Fibroblast of upper back skin (primary cell): ENCODE results near the gene SH3RF3.

ENCODE experiments used
- DNase-seq: peaks from one replicate; pipeline ENCODE4 v3.0.0-alpha.2; 2013

The SH3RF3 gene

GRCh38 chr2:109246176-109246575 lies 117.2 kb downstream of the SH3RF3 start:
- no peak for DNase-seq

GRCh38 chr2:109246616-109247015 lies 117.6 kb downstream of the SH3RF3 start:
- no peak for DNase-seq

GRCh38 chr2:109247340-109247739 lies 118.3 kb downstream of the SH3RF3 start:
- DNase-seq: no peak

- no peak for DNase-seq
Measured at GRCh38 chr2:109247812-109248211, 118.8 kb downstream of the SH3RF3 start.

GRCh38 chr2:109248590-109248989 lies 119.6 kb downstream of the SH3RF3 start:
- DNase-seq: no peak

- DNase-seq: no peak
Measured at GRCh38 chr2:109253217-109253616, 124.2 kb downstream of the SH3RF3 start.

GRCh38 chr2:109254174-109254904 lies 125.3 kb downstream of the SH3RF3 start:
- no peak for DNase-seq

- no peak for DNase-seq
Measured at GRCh38 chr2:109255654-109256053, 126.6 kb downstream of the SH3RF3 start.

- DNase-seq: no peak
Measured at GRCh38 chr2:109256111-109256510, 127.1 kb downstream of the SH3RF3 start.

- DNase-seq: peak; percentile 14
Measured at GRCh38 chr2:109256921-109257320, 127.9 kb downstream of the SH3RF3 start.

- DNase-seq: no peak
Measured at GRCh38 chr2:109257653-109258052, 128.6 kb downstream of the SH3RF3 start.

GRCh38 chr2:109258376-109258775 lies 129.4 kb downstream of the SH3RF3 start:
- DNase-seq: no peak

- DNase-seq: peak; percentile 6
Measured at GRCh38 chr2:109258905-109259540, 130.0 kb downstream of the SH3RF3 start.

- no peak for DNase-seq
Measured at GRCh38 chr2:109259671-109260070, 130.7 kb downstream of the SH3RF3 start.

- DNase-seq: no peak
Measured at GRCh38 chr2:109260116-109260855, 131.3 kb downstream of the SH3RF3 start.

GRCh38 chr2:109260886-109261700 lies 132.1 kb downstream of the SH3RF3 start:
- DNase-seq: no peak

GRCh38 chr2:109261906-109262631 lies 133.1 kb downstream of the SH3RF3 start:
- no peak for DNase-seq

GRCh38 chr2:109264595-109265328 lies 135.8 kb downstream of the SH3RF3 start:
- peak; percentile 82 for DNase-seq

- DNase-seq: no peak
Measured at GRCh38 chr2:109265369-109265768, 136.4 kb downstream of the SH3RF3 start.

- DNase-seq: no peak
Measured at GRCh38 chr2:109265953-109266352, 136.9 kb downstream of the SH3RF3 start.

GRCh38 chr2:109266496-109266895 lies 137.5 kb downstream of the SH3RF3 start:
- no peak for DNase-seq
